ENCODE results near the gene AUTS2. TPM values are rescaled to one million over a fixed set of nuclear protein-coding genes. Genes with fewer than 3 reads are reported as not detected.

AUTS2 gene
- total RNA-seq, 1 experiment from 2014 or later = 50.0 TPM

GRCh38 chr7:69989551-69989950 is 391.3 kb downstream of the AUTS2 start:
- ChIA-PET POLR2A (no interaction called here), CTCF (no interaction called here)
- TF ChIP-seq NR1H2 (CRISPR knock-in tag; IDR thresholded peaks at IDR 0.05) (no peak), ZBTB21 (CRISPR knock-in tag; IDR thresholded peaks at IDR 0.05; ENCODE audit: borderline replicate concordance) (no peak), TEAD1 (CRISPR knock-in tag; IDR thresholded peaks at IDR 0.05) (no peak), ZNF263 (CRISPR knock-in tag; IDR thresholded peaks at IDR 0.05; ENCODE audit: low read depth) (no peak), NFE2L1 (CRISPR knock-in tag; IDR thresholded peaks at IDR 0.05) (no peak), ATF1 (CRISPR knock-in tag; IDR thresholded peaks at IDR 0.05) (no peak), ATF2 (CRISPR knock-in tag; IDR thresholded peaks at IDR 0.05; ENCODE audit: borderline replicate concordance, low read depth) (no peak), ZNF232 (CRISPR knock-in tag; IDR thresholded peaks at IDR 0.05) (no peak), FOXK1 (CRISPR knock-in tag; IDR thresholded peaks at IDR 0.05) (no peak)
- TF ChIP-seq, protein P1, sequence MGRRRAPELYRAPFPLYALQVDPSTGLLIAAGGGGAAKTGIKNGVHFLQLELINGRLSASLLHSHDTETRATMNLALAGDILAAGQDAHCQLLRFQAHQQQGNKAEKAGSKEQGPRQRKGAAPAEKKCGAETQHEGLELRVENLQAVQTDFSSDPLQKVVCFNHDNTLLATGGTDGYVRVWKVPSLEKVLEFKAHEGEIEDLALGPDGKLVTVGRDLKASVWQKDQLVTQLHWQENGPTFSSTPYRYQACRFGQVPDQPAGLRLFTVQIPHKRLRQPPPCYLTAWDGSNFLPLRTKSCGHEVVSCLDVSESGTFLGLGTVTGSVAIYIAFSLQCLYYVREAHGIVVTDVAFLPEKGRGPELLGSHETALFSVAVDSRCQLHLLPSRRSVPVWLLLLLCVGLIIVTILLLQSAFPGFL (CRISPR knock-in tag; IDR thresholded peaks at IDR 0.05; ENCODE audit: borderline replicate concordance) = no peak
- TF ChIP-seq, protein P2, sequence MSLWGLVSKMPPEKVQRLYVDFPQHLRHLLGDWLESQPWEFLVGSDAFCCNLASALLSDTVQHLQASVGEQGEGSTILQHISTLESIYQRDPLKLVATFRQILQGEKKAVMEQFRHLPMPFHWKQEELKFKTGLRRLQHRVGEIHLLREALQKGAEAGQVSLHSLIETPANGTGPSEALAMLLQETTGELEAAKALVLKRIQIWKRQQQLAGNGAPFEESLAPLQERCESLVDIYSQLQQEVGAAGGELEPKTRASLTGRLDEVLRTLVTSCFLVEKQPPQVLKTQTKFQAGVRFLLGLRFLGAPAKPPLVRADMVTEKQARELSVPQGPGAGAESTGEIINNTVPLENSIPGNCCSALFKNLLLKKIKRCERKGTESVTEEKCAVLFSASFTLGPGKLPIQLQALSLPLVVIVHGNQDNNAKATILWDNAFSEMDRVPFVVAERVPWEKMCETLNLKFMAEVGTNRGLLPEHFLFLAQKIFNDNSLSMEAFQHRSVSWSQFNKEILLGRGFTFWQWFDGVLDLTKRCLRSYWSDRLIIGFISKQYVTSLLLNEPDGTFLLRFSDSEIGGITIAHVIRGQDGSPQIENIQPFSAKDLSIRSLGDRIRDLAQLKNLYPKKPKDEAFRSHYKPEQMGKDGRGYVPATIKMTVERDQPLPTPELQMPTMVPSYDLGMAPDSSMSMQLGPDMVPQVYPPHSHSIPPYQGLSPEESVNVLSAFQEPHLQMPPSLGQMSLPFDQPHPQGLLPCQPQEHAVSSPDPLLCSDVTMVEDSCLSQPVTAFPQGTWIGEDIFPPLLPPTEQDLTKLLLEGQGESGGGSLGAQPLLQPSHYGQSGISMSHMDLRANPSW (CRISPR knock-in tag; conservative IDR thresholded peaks at IDR 0.05; ENCODE audit: low read depth) = no peak
- no peak for ATAC-seq
- Mint-ChIP-seq H3K27ac (no peak overlapping the region), H3K9me3 (peaks cover 10% of the 10 kb centered on the region), H3K36me3 (no peaks in the 10 kb centered on the region), H3K4me3 (no peak overlapping the region), H3K4me1 (no peaks in the 10 kb centered on the region), H3K27me3 (ENCODE audit: low read depth) (no peaks in the 10 kb centered on the region; the same call in 1 of the 2 replicates)
- DNase-seq (ENCODE audit: low spot score) = no peak

GRCh38 chr7:69992938-69993337 is 394.7 kb downstream of the AUTS2 start:
- H3K4me3 Mint-ChIP-seq = no peak overlapping the region
- no peak overlapping the region for H3K27ac Mint-ChIP-seq
- H3K36me3 Mint-ChIP-seq = no peaks in the 10 kb centered on the region
- ATAC-seq (no peak), DNase-seq (ENCODE audit: low spot score) (no peak)
- no peaks in the 10 kb centered on the region; the same call in 1 of the 2 replicates for H3K27me3 Mint-ChIP-seq (ENCODE audit: low read depth)
- POLR2A ChIA-PET = no interaction called here
- no peaks in the 10 kb centered on the region for H3K4me1 Mint-ChIP-seq
- CTCF ChIA-PET = no interaction called here
- peaks cover 10% of the 10 kb centered on the region for H3K9me3 Mint-ChIP-seq
- TF ChIP-seq SOX15 (CRISPR knock-in tag; IDR thresholded peaks at IDR 0.05) (no peak), ZNF671 (CRISPR knock-in tag; IDR thresholded peaks at IDR 0.05) (no peak), MLX (CRISPR knock-in tag; IDR thresholded peaks at IDR 0.05) (no peak), GTF2I (CRISPR knock-in tag; conservative IDR thresholded peaks at IDR 0.05) (no peak), GABPB1 (CRISPR knock-in tag; IDR thresholded peaks at IDR 0.05) (no peak), SMAD3 (CRISPR knock-in tag; IDR thresholded peaks at IDR 0.05; ENCODE audit: borderline replicate concordance) (no peak), NFE2L1 (CRISPR knock-in tag; IDR thresholded peaks at IDR 0.05) (no peak), ZNF219 (CRISPR knock-in tag; IDR thresholded peaks at IDR 0.05; ENCODE audit: borderline replicate concordance) (no peak), CDX4 (CRISPR knock-in tag; IDR thresholded peaks at IDR 0.05; ENCODE audit: borderline replicate concordance) (no peak), TEAD1 (CRISPR knock-in tag; IDR thresholded peaks at IDR 0.05) (no peak), ZBTB21 (CRISPR knock-in tag; IDR thresholded peaks at IDR 0.05; ENCODE audit: borderline replicate concordance) (no peak), IRF1 (CRISPR knock-in tag; IDR thresholded peaks at IDR 0.05) (no peak), ESRRA (CRISPR knock-in tag; IDR thresholded peaks at IDR 0.05; ENCODE audit: borderline replicate concordance) (no peak), ZNF512 (CRISPR knock-in tag; IDR thresholded peaks at IDR 0.05; ENCODE audit: borderline replicate concordance) (no peak), ATF2 (CRISPR knock-in tag; IDR thresholded peaks at IDR 0.05; ENCODE audit: borderline replicate concordance, low read depth) (no peak), ZNF423 (CRISPR knock-in tag; IDR thresholded peaks at IDR 0.05) (no peak)
